Dendritic cell treated with granulocyte-macrophage colony-stimulating factor and Interleukin-4, amounts not matched to agents 40 ng/mL and 50 ng/mL, for 4 days (primary cell): ENCODE measurements around the gene LMO7.

ENCODE experiments used
- H3K27ac Mint-ChIP-seq: one replicate; pipeline ENCODE4 v1.8.0; 2022; ENCODE audit warnings: mild to moderate bottlenecking, mixed read lengths
- H3K27me3 Mint-ChIP-seq: one replicate; pipeline ENCODE4 v1.8.0; 2022; ENCODE audit warnings: mild to moderate bottlenecking, mixed read lengths
- H3K36me3 Mint-ChIP-seq: one replicate; pipeline ENCODE4 v1.8.0; 2022; ENCODE audit warnings: low read depth, mixed read lengths
- H3K4me1 Mint-ChIP-seq: one replicate; pipeline ENCODE4 v1.8.0; 2022; ENCODE audit warnings: low read depth, mixed read lengths
- H3K4me3 Mint-ChIP-seq: one replicate; pipeline ENCODE4 v1.8.0; 2022; ENCODE audit warnings: mild to moderate bottlenecking, moderate library complexity, mixed read lengths
- H3K9me3 Mint-ChIP-seq: one replicate; pipeline ENCODE4 v1.8.0; 2022; ENCODE audit warnings: mixed read lengths
- intact Hi-C: fragments of 100-400 bp; cut with micrococcal nuclease; formaldehyde crosslinking; loops from one replicate; pipeline ENCODE4 v1.15.0; 2022

The LMO7 gene

DNA sequence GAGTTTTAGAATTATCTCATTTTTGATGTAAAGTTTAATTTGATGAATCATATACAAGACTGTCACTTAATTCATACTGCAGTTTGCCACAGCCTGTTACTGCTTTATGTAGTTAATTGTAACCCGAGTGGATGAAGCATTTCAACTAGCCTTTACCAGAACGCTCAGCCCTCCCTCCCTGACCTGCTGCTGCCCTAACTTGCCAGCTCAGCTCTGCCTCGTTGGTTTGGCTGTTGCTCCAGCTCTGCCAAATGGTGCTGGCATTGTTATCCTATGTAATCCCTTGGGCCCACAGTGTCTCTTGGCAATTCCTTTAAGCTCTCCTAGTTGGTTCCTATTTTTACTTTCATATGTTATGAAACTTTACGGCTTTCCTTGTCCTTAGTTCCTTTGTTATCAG lies 113.3 kb downstream of the LMO7 start:
- no peak overlapping the region for H3K27ac Mint-ChIP-seq
- H3K4me1 Mint-ChIP-seq, result no peaks in the 10 kb centered on the region
- H3K4me3 Mint-ChIP-seq, result no peak overlapping the region
- intact Hi-C loops, result no loop called here
- H3K36me3 Mint-ChIP-seq, result no peaks in the 10 kb centered on the region
- H3K27me3 Mint-ChIP-seq, result no peaks in the 10 kb centered on the region
- peaks cover 21% of the 10 kb centered on the region for H3K9me3 Mint-ChIP-seq

- H3K27ac Mint-ChIP-seq, result no peak overlapping the region
Measured at GRCh38 chr13:75751350-75751749, 115.2 kb downstream of the LMO7 start.

GRCh38 chr13:75752826-75753225 lies 116.7 kb downstream of the LMO7 start:
- intact Hi-C loops, result no loop called here
- Mint-ChIP-seq H3K27ac (no peak overlapping the region), H3K36me3 (no peaks in the 10 kb centered on the region), H3K4me3 (no peak overlapping the region), H3K9me3 (peaks cover 35% of the 10 kb centered on the region), H3K27me3 (no peaks in the 10 kb centered on the region), H3K4me1 (no peaks in the 10 kb centered on the region)

More at GRCh38 chr13:75751350-75751749, 115.2 kb downstream of the LMO7 start:
- Mint-ChIP-seq H3K9me3 (peaks cover 35% of the 10 kb centered on the region), H3K36me3 (no peaks in the 10 kb centered on the region), H3K4me1 (no peaks in the 10 kb centered on the region), H3K27me3 (no peaks in the 10 kb centered on the region), H3K4me3 (no peak overlapping the region)
- intact Hi-C loops, result no loop called here

DNA sequence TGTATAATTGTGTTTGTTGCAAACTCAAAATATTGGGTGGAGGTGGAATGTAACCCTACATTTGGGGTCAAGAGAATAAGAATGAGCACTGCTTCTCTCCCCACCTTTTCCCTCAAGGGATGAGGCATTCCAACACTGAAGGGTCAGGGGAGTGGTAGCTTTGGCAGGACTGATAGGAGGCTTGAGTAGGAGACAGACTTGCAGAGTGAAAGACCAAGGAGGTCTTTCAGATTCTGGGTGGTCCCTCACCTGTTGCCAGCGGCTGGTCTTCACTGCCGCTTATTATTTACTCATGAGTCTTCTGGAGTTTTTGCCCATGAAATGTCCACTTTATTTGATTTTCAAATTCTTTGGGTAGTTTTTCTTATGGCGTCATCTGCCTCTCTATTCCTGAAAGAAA lies 118.8 kb downstream of the LMO7 start:
- intact Hi-C loops, result no loop called here
- no peak overlapping the region for H3K4me3 Mint-ChIP-seq
- H3K36me3 Mint-ChIP-seq, result no peaks in the 10 kb centered on the region
- peaks cover 35% of the 10 kb centered on the region for H3K9me3 Mint-ChIP-seq
- H3K4me1 Mint-ChIP-seq, result no peaks in the 10 kb centered on the region
- no peak overlapping the region for H3K27ac Mint-ChIP-seq
- no peaks in the 10 kb centered on the region for H3K27me3 Mint-ChIP-seq

DNA sequence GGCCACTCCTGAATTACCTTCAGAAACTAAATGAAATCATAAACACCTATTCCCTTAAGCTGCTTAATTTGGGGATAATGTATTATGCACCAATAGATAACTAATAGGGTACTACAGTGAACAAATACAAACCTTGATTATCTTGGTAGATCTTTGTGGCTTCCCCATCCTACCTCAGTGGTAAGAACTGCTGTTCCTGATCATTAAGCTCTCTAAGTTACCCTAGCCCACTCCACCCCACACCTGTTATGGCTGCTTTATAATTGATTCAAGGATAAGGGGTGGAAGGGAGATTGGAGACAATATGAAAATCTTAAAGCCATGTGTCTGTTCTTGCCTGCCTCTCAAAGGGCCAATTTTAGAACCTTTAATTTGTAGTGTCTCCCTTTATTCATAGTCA lies 121.2 kb downstream of the LMO7 start:
- H3K27me3 Mint-ChIP-seq, result no peaks in the 10 kb centered on the region
- H3K9me3 Mint-ChIP-seq, result peaks cover 34% of the 10 kb centered on the region
- H3K4me1 Mint-ChIP-seq, result peaks cover 5% of the 10 kb centered on the region
- H3K36me3 Mint-ChIP-seq, result no peaks in the 10 kb centered on the region
- no peak overlapping the region for H3K27ac Mint-ChIP-seq
- intact Hi-C loops, result no loop called here
- no peak overlapping the region for H3K4me3 Mint-ChIP-seq

DNA sequence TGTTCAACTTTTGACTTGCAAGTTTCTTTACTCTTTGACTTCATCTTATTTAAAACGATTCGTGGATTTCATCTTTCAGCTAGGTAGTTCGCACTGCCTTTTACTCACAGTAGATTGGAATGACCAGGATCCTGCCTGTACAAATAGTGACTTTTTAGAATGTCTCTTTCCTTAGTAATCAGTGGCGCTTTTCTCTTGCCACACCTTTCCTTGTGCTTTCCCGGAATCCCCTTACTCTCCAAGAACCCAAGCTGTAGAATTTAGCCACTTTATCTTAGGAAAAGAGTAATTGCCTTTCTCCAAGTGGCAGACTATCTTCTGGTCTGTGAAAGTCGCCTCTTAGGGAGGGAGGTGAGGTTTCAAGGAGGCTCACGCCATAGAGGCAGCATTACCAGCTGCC lies 123.4 kb downstream of the LMO7 start:
- no peak overlapping the region for H3K27ac Mint-ChIP-seq
- peaks cover 5% of the 10 kb centered on the region for H3K4me1 Mint-ChIP-seq
- H3K9me3 Mint-ChIP-seq, result peaks cover 12% of the 10 kb centered on the region
- no peaks in the 10 kb centered on the region for H3K36me3 Mint-ChIP-seq
- H3K4me3 Mint-ChIP-seq, result no peak overlapping the region
- no peaks in the 10 kb centered on the region for H3K27me3 Mint-ChIP-seq
- intact Hi-C loops, result no loop called here

GRCh38 chr13:75760131-75761021 lies 124.2 kb downstream of the LMO7 start:
- Mint-ChIP-seq H3K9me3 (peaks cover 4% of the 10 kb centered on the region), H3K36me3 (no peaks in the 10 kb centered on the region), H3K27me3 (no peaks in the 10 kb centered on the region), H3K27ac (no peak overlapping the region), H3K4me3 (no peak overlapping the region), H3K4me1 (peaks cover 5% of the 10 kb centered on the region)
- intact Hi-C loops, result no loop called here

DNA sequence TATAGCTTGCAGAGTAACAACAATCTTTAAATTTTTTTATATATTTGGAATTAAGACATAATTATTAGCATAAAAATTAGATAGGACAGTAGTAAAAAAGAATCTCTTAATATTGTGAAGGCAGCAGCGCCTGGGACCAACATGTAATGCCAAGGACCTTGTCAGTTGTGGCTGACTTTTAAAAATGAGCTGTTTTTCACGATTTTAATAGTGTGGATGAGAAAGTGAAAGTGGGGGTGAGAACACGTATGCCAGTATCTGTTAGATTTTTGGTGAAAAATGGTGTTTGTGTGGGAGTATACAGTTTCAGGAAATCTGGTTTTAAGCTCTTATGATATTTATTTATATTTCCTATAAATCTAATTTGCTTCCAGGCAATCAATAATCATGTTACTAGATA lies 125.2 kb downstream of the LMO7 start:
- no peaks in the 10 kb centered on the region for H3K36me3 Mint-ChIP-seq
- no peaks in the 10 kb centered on the region for H3K27me3 Mint-ChIP-seq
- H3K27ac Mint-ChIP-seq, result no peak overlapping the region
- intact Hi-C loops, result no loop called here
- no peaks in the 10 kb centered on the region for H3K9me3 Mint-ChIP-seq
- H3K4me3 Mint-ChIP-seq, result no peak overlapping the region
- H3K4me1 Mint-ChIP-seq, result peaks cover 5% of the 10 kb centered on the region

DNA sequence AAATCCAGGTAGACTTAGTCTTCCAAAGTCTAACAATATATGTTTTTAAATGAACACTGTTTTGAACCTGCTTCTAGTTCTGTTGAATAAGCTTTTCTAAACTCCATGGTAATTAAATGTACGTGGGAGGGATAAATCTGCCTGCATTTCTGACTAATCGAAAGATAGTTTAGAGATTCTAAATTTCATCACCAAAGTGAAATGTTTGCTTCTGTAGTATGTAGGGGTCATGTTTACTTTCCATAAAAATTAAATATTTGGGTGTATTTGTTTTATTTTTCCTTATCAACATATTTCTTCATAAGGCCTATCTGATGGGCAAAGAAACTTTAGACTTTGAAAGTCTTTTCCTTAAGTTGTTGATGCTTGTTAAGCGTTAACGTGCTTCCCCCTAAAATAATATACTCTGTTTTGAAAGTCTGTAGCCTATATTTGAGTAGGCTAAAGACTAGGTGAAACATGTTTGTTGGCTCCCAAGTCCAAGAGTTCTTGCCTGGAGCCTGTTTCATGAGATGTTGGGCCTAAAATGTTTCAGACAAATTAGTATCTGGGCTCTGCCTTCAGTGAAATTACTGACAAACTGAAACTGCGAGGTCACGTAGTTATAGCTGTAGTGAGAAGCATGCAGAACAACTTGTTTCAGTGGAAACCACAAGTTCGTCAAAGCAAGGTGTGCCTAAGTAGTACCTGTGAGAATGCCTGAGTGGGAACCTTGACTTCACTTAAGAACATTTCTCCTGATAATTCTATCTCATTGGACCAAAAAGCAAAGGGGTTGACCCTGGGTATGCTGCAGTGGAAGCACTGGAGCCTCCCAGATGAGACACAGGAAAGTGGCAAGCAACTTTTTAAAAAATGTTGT lies 126.2 kb downstream of the LMO7 start:
- Mint-ChIP-seq H3K4me3 (no peak overlapping the region), H3K27ac (no peak overlapping the region), H3K36me3 (no peaks in the 10 kb centered on the region), H3K9me3 (no peaks in the 10 kb centered on the region), H3K4me1 (peaks cover 5% of the 10 kb centered on the region), H3K27me3 (no peaks in the 10 kb centered on the region)
- intact Hi-C loops, result no loop called here

GRCh38 chr13:75762955-75763354 lies 126.8 kb downstream of the LMO7 start:
- Mint-ChIP-seq H3K27ac (no peak overlapping the region), H3K4me1 (peaks cover 5% of the 10 kb centered on the region), H3K9me3 (no peaks in the 10 kb centered on the region), H3K4me3 (no peak overlapping the region), H3K36me3 (no peaks in the 10 kb centered on the region), H3K27me3 (no peaks in the 10 kb centered on the region)
- intact Hi-C loops, result no loop called here

- H3K9me3 Mint-ChIP-seq, result no peaks in the 10 kb centered on the region
- no peak overlapping the region for H3K4me3 Mint-ChIP-seq
- intact Hi-C loops, result no loop called here
- H3K27me3 Mint-ChIP-seq, result no peaks in the 10 kb centered on the region
- peaks cover 5% of the 10 kb centered on the region for H3K4me1 Mint-ChIP-seq
- H3K27ac Mint-ChIP-seq, result no peak overlapping the region
- H3K36me3 Mint-ChIP-seq, result no peaks in the 10 kb centered on the region
Measured at GRCh38 chr13:75763512-75763911, 127.4 kb downstream of the LMO7 start.

DNA sequence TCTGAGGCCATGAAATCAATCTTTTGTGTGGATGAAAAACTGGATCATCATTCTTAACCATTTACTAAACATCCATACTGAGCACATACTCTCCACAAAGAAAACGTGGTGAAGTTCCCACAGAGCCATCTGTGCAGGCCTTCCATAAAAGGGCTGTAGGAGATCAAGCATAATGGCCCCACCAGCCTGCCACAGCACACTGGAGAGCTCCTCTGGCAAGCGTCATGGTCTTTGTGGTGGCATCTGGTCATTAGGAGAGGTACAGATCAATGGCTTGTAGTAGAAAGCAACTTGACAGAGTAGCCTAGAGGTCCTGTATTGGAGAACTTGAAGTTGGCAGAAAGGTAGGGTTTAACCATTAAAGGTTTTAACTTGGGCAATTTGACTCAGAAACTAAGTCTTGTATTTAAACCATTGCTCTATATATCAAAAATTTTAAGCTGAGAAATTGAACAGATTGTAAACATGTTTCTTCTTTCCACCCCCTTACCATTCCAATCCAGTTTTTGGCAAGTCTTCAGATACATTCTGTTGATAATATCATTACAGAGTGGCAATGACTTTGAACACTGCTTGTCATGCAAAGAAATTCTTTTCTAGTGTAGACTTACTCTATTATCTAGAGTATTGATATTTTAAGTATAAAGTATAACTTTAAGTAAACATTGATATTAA lies 128.3 kb downstream of the LMO7 start:
- intact Hi-C loops, result no loop called here
- Mint-ChIP-seq H3K36me3 (no peaks in the 10 kb centered on the region), H3K27me3 (no peaks in the 10 kb centered on the region), H3K4me1 (peaks cover 5% of the 10 kb centered on the region), H3K9me3 (no peaks in the 10 kb centered on the region), H3K27ac (no peak overlapping the region), H3K4me3 (no peak overlapping the region)

DNA sequence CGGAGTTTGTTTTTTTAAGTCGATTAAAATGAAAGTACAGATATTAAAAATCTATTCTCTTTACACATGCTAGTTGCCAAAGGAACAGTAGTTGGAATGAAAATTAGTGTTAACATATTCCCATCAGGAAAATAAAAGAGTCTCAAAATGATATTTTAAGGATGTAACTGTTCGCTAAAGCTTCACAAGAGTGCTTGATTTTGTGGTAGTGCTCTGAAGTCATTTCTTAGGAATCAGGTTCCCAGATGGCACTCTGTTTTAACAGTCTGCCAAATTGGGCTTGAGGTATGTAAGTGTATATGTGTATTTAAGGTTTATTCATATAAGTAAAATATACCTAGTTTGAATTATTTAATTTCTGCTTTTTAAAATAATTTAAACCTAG lies 128.8 kb downstream of the LMO7 start:
- H3K4me1 Mint-ChIP-seq, result peaks cover 5% of the 10 kb centered on the region
- intact Hi-C loops, result no loop called here
- H3K4me3 Mint-ChIP-seq, result no peak overlapping the region
- H3K27ac Mint-ChIP-seq, result no peak overlapping the region
- no peaks in the 10 kb centered on the region for H3K9me3 Mint-ChIP-seq
- H3K27me3 Mint-ChIP-seq, result no peaks in the 10 kb centered on the region
- no peaks in the 10 kb centered on the region for H3K36me3 Mint-ChIP-seq

GRCh38 chr13:75766636-75767035 lies 130.5 kb downstream of the LMO7 start:
- Mint-ChIP-seq H3K9me3 (no peaks in the 10 kb centered on the region), H3K36me3 (no peaks in the 10 kb centered on the region), H3K27ac (no peak overlapping the region), H3K27me3 (no peaks in the 10 kb centered on the region), H3K4me3 (no peak overlapping the region), H3K4me1 (no peaks in the 10 kb centered on the region)
- intact Hi-C loops, result no loop called here
